K562 (cell line): ENCODE data around the gene REEP6.

Experiments
- POLR2AphosphoS5 ChIP-seq: IDR thresholded peaks from 2 replicates; pipeline ENCODE4 v1.6.1; 2011; ENCODE audit warnings: mild to moderate bottlenecking, low read depth, low read length, moderate library complexity; ENCODE audit not compliant: control insufficient read depth, insufficient read depth
- TF ChIP-seq, protein P1 (sequence below), 3 experiments: IDR thresholded peaks in 2 of 3; conservative IDR thresholded peaks in 1 of 3; 2 replicates each; pipeline ENCODE4 v1.5.1; 2011 to 2012; ENCODE audit warnings: low read length in 3 of 3, mild to moderate bottlenecking in 3 of 3, control low read depth in 2 of 3, improper control_type of control experiment in 1 of 3, inconsistent platforms in 1 of 3, low read depth in 1 of 3, mixed read lengths in 1 of 3, moderate library complexity in 1 of 3; ENCODE audit not compliant: insufficient read depth in 2 of 3
- TF ChIP-seq, protein P2 (sequence below): fragments of 450-650 bp; IDR thresholded peaks from 2 replicates; pipeline ENCODE4 v1.7.1; 2018; ENCODE audit warnings: mild to moderate bottlenecking, low read depth; ENCODE audit not compliant: partially characterized antibody

- TF ChIP-seq, protein P1, sequence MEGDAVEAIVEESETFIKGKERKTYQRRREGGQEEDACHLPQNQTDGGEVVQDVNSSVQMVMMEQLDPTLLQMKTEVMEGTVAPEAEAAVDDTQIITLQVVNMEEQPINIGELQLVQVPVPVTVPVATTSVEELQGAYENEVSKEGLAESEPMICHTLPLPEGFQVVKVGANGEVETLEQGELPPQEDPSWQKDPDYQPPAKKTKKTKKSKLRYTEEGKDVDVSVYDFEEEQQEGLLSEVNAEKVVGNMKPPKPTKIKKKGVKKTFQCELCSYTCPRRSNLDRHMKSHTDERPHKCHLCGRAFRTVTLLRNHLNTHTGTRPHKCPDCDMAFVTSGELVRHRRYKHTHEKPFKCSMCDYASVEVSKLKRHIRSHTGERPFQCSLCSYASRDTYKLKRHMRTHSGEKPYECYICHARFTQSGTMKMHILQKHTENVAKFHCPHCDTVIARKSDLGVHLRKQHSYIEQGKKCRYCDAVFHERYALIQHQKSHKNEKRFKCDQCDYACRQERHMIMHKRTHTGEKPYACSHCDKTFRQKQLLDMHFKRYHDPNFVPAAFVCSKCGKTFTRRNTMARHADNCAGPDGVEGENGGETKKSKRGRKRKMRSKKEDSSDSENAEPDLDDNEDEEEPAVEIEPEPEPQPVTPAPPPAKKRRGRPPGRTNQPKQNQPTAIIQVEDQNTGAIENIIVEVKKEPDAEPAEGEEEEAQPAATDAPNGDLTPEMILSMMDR (IDR thresholded peaks at IDR 0.05 in 2 of 3, conservative IDR thresholded peaks at IDR 0.05 in 1 of 3; ENCODE audit: insufficient read depth in 2 of 3, low read depth in 1 of 3, low read length in 3 of 3): no peak
- TF ChIP-seq, protein P2, sequence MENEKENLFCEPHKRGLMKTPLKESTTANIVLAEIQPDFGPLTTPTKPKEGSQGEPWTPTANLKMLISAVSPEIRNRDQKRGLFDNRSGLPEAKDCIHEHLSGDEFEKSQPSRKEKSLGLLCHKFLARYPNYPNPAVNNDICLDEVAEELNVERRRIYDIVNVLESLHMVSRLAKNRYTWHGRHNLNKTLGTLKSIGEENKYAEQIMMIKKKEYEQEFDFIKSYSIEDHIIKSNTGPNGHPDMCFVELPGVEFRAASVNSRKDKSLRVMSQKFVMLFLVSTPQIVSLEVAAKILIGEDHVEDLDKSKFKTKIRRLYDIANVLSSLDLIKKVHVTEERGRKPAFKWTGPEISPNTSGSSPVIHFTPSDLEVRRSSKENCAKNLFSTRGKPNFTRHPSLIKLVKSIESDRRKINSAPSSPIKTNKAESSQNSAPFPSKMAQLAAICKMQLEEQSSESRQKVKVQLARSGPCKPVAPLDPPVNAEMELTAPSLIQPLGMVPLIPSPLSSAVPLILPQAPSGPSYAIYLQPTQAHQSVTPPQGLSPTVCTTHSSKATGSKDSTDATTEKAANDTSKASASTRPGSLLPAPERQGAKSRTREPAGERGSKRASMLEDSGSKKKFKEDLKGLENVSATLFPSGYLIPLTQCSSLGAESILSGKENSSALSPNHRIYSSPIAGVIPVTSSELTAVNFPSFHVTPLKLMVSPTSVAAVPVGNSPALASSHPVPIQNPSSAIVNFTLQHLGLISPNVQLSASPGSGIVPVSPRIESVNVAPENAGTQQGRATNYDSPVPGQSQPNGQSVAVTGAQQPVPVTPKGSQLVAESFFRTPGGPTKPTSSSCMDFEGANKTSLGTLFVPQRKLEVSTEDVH: no peak
- no peak for TF ChIP-seq POLR2AphosphoS5
These were observed 19.9 kb upstream of the REEP6 start for GRCh38 chr19:1471010-1471514.
